GM21723 (cell line): ENCODE results near the gene NMNAT2.
"Not testable (repeated sequence)": the region's sequence is repeated elsewhere in the genome, so short reads cannot be mapped to it uniquely, and the experiment has no call there.

Experiments used
- ATAC-seq: cut with Tn5 transposase; IDR thresholded peaks from one replicate; pipeline ENCODE4 v1.9.1; 2021; ENCODE audit warnings: mild to moderate bottlenecking, moderate library complexity; ENCODE audit not compliant: unreplicated experiment

The NMNAT2 gene

GRCh38 chr1:183419399-183419798 lies 1.2 kb upstream of the NMNAT2 start:
- ATAC-seq, result no peak

GRCh38 chr1:183418696-183419095 lies 516 bp upstream of the NMNAT2 start:
- ATAC-seq, result no peak

GRCh38 chr1:183416850-183417771 lies 1.1 kb downstream of the NMNAT2 start:
- ATAC-seq, result no peak

GRCh38 chr1:183414365-183414764 lies 3.8 kb downstream of the NMNAT2 start:
- ATAC-seq, result no peak

GRCh38 chr1:183411091-183411490 lies 7.1 kb downstream of the NMNAT2 start:
- no peak for ATAC-seq

- no peak for ATAC-seq
Observed at GRCh38 chr1:183407961-183408360, 10.2 kb downstream of the NMNAT2 start.

GRCh38 chr1:183407474-183407873 lies 10.7 kb downstream of the NMNAT2 start:
- ATAC-seq, result no peak

GRCh38 chr1:183404476-183404875 lies 13.7 kb downstream of the NMNAT2 start:
- no peak for ATAC-seq

GRCh38 chr1:183403498-183403897 lies 14.7 kb downstream of the NMNAT2 start:
- no peak for ATAC-seq

GRCh38 chr1:183401565-183401964 lies 16.6 kb downstream of the NMNAT2 start:
- ATAC-seq, result not testable (repeated sequence)

- no peak for ATAC-seq
Observed at GRCh38 chr1:183394435-183394834, 23.7 kb downstream of the NMNAT2 start.

- ATAC-seq, result no peak
Observed at GRCh38 chr1:183391863-183392262, 26.3 kb downstream of the NMNAT2 start.

GRCh38 chr1:183390561-183390960 lies 27.6 kb downstream of the NMNAT2 start:
- no peak for ATAC-seq

GRCh38 chr1:183388735-183389134 lies 29.4 kb downstream of the NMNAT2 start:
- no peak for ATAC-seq

- ATAC-seq, result no peak
Observed at GRCh38 chr1:183385340-183386144, 32.6 kb downstream of the NMNAT2 start.

- ATAC-seq, result no peak
Observed at GRCh38 chr1:183379951-183380350, 38.2 kb downstream of the NMNAT2 start.

- ATAC-seq, result no peak
Observed at GRCh38 chr1:183375381-183375780, 42.8 kb downstream of the NMNAT2 start.

- no peak for ATAC-seq
Observed at GRCh38 chr1:183374825-183375224, 43.4 kb downstream of the NMNAT2 start.

- no peak for ATAC-seq
Observed at GRCh38 chr1:183372586-183373230, 45.5 kb downstream of the NMNAT2 start.

- ATAC-seq, result no peak
Observed at GRCh38 chr1:183370399-183371058, 47.7 kb downstream of the NMNAT2 start.
